GM12872 (cell line): ENCODE data around the gene MAN1B1.

ENCODE experiments used
- CTCF ChIP-seq: IDR thresholded peaks from 3 replicates; pipeline ENCODE4 v1.5.1; 2011; ENCODE audit warnings: low read depth, mild to moderate bottlenecking, low read length, moderate library complexity; ENCODE audit not compliant: insufficient read depth

MAN1B1 gene

GRCh38 chr9:137123468-137123837 lies 36.7 kb downstream of the MAN1B1 start:
- TF ChIP-seq CTCF, result no peak

GRCh38 chr9:137126786-137127185 lies 40.0 kb downstream of the MAN1B1 start:
- no peak for TF ChIP-seq CTCF

- no peak for TF ChIP-seq CTCF
Observed at GRCh38 chr9:137127301-137128157, 40.7 kb downstream of the MAN1B1 start.

GRCh38 chr9:137128158-137128861 lies 41.5 kb downstream of the MAN1B1 start:
- no peak for TF ChIP-seq CTCF

- no peak for TF ChIP-seq CTCF
Observed at GRCh38 chr9:137128862-137129455, 42.2 kb downstream of the MAN1B1 start.

- no peak for TF ChIP-seq CTCF
Observed at GRCh38 chr9:137129456-137130175, 42.8 kb downstream of the MAN1B1 start.
